Stimulated activated CD8-positive, alpha-beta memory T cell treated with anti-CD3 and anti-CD28 coated beads, Interleukin-15, amount 100 ng/mL, for 4 hours (primary cell): Measurements from ENCODE around the gene CREB3L4.
"Not testable (repeated sequence)": the region's sequence is repeated elsewhere in the genome, so short reads cannot be mapped to it uniquely, and the experiment has no call there.

Experiments used
- DNase-seq, 2 donors: peaks; one replicate each; pipeline ENCODE4 v3.0.0-alpha.2; 2020; ENCODE audit warnings: low read depth in 2 of 2

The CREB3L4 gene

DNA sequence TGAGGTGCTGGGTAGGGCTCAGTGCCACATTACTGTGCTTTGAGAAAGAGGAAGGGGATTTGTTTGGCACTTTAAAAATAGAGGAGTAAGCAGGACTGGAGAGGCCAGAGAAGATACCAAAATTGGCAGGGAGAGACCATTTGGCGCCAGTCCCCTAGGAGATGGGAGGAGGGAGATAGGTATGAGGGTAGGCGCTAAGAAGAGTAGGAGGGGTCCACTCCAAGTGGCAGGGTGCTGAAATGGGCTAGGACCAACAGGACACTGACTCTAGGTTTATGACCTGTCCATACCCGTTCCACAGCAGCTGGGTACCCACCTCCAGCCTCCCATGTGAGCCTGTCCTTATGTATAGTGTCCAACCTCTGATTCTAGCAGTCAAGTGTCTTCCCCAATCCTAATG lies 8.2 kb upstream of the CREB3L4 start:
- no peak for DNase-seq

DNA sequence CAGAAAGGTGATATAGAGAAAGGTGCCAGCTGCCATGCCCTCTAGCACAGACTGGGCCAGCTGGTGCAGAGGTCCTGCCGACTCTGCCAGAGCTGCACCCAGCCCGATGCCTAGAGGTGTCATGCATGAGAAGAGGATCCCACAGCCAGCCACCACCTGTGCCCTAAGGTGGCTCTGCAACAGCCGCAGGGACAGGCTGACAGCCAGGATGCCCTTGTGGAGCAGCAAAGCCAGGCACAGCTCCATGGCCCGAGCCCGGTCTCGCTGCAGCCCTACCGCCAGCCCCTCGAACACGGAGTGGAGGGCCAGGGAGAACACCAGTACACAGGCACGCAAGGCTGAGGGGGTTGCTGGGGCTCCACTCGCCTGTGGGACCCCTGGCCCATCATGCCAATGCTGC lies 7.5 kb upstream of the CREB3L4 start:
- no peak for DNase-seq

DNA sequence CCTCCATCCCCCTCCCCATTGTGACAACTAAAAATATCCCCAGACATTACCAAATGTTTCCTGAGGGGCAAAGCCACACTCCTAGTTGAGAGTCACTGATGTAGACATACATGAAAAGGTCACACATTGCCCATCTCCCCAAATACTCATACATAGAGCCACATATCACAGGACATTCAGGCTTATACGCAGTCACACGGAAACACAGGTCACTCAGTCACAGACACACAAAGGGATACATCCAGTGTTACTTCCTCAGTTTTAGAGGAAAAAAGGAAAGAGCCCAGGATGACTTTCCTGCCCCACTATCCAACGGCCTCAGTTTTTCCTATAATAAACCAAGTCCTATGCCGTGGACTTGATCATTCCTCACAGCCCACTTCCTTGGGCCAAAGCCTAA lies 6.3 kb upstream of the CREB3L4 start:
- DNase-seq: no peak

DNA sequence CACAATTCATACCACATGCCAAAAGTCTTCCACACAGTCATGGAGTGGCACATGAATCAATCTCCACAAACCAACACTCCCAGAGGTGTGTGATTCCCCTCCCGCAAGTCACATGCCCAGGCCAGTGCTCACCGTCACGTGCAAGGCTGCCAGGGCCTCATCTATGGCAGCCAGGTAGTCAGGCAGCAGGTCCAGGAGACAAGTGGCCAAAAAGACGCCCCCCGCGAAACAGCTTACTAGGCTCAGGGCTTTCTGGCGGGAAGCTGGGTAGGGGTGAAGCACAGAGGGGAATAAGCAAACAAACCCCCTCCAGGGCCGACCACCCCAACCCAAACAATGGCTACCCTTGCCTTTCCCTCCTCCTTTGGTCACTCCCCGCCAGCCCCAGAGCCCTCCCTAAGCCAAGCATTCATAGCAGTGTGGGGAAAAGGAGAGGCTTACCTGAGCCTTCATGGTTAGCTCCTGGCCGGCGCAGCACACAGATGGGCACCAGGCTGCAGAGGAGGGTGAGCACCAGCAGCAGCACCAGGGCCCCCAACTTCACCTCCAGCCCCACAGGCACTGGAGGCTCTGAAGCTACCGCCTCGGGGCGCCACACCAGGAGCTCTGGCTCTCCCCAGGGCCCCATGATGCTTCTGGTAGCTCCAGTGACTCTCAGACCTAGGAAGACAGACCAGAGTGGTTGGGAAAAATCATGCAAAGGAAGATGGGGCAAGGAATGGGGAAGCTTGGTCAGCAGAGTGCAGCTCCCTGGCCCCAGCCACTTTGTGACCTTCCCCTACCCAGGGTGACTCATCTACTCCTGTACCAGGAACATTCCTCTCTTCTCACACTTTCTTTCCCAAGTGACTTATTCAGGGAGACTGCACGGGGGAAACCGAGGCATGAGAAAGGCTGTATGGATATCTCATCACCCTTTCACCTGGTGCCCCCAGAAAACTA lies 5.3 kb upstream of the CREB3L4 start:
- DNase-seq: no peak

DNA sequence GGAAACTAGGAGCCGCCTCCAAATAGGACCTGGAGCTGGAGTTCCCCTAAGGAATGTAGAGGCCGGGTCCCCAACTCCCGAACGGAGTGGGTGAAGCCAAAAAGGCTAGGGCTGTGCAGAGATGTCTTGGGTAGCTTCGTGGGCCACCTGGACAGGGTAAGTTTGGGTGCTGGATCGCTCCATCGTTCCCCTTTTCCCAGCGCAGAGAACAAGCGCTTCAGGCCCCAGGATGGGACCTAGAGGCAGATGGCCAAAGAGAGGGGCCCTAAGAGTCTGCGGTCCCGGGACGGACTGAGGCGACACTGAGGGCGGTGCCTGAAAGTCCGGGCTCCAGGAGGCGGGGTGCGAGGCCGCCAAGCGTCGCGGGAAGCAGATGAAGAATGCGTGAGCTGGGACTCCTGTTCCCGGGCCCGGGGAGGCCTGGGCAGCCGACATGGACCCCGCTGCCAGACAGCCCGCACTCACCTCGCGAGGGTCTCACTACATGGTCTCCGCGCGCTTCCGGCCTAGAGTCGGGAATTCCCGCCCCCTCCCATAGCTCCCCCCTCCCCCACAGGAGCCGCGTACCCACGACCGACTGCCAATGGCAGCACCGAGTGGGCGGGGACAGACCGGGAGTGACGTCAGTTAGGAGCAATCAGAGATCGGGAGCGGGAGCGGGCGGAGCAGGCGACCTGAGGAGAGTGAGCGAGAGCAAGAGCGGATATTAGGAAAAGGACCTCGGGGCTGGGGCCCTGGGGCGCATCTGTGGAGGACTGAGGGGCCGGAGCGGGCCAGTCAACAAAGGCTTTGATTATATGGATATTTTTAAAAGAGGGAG lies 4.5 kb upstream of the CREB3L4 start, which contains the start of gene SLC39A1:
Gene SLC39A1, minus strand, starts transcription at position 508 of the 820 bp plus-strand sequence. CDS start 822 bp downstream, outside the sequence.
- DNase-seq: peak; percentile 82 to 88

DNA sequence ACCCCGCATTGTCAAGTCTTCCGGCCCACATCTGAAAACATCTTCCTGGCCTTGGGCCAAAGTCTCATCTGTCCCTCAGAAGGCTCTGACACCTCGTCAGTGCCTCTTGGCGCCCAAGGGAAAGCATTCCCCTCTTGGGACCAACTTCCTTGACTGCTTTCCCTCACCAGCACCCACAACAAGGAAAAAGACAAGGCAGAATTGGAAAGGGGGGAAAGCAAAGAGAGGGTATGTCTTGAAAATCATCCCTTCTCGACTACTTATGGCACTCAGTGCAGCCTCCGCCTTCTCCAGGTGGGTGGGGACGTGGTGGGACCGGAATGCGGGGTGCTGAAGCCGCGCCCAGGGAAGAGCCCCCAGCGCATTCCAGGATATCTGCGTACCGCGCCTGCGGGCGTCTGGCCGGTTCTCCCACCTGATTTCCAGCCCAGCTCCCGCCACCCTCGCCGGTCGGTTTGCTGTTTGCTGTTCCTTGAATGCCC lies 3.8 kb upstream of the CREB3L4 start:
- DNase-seq: no peak

DNA sequence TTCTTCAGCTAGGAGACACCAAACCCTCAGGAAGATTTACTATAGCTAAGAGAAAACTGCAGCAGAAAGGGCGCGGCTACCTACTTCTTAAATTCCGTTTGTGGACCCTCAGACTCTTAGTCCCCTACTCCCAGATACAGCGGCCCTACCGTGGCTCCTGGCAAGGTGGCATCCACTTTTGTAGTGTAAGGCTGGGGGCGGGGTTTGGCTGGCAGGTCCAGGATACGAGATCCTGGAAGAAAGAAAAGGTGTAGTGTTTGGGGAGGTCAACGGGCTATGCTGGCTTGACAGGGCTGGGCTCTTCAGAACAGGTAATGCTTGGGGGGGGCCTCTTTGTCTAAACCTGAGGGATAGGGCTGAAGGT lies 280 bp downstream of the CREB3L4 start:
- DNase-seq: no peak

DNA sequence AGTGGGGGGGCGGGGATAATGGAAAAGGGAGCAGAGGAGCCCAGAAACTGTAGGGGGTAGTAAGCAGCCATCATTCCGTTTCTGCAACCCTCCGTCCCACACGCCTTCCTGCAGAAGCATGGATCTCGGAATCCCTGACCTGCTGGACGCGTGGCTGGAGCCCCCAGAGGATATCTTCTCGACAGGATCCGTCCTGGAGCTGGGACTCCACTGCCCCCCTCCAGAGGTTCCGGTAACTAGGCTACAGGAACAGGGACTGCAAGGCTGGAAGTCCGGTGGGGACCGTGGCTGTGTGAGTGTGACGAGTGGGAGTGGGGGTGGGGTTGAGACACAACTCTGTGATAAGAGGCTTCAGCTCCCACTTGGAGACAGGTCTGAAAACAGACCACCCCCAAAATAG lies 706 bp downstream of the CREB3L4 start:
- DNase-seq: no peak

DNA sequence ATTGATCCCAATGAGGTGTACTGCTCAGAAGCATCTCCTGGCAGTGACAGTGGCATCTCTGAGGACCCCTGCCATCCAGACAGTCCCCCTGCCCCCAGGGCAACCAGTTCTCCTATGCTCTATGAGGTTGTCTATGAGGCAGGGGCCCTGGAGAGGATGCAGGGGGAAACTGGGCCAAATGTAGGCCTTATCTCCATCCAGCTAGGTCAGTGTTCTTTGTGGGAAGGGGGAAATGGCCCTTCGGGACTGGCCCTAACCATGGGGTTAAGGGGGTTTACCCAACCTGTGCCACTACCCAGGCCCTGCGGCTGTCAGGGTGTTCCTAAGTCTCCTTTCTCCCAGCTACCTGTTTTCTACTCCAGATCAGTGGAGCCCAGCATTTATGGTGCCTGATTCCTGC lies 1.3 kb downstream of the CREB3L4 start:
- DNase-seq: no peak

DNA sequence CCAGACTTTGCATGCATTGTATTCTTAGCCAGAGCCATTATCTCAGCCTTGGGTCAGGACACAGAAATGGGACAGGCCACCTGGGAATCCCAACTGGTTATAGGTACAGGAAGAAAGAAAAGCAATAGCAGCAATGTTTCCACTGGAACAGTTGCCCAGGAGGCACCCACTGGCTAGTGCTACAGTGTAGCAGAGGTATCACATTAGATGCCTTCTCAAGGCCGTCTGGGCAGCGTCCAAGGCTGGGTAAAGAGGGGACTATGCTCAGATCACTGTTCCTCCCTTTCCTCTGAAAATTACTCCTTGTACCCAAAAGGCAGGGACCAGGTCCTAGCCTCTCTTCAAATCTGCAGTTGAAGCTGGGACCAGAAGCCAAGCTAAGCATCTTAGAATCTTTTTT lies 2.6 kb downstream of the CREB3L4 start:
- DNase-seq: no peak

DNA sequence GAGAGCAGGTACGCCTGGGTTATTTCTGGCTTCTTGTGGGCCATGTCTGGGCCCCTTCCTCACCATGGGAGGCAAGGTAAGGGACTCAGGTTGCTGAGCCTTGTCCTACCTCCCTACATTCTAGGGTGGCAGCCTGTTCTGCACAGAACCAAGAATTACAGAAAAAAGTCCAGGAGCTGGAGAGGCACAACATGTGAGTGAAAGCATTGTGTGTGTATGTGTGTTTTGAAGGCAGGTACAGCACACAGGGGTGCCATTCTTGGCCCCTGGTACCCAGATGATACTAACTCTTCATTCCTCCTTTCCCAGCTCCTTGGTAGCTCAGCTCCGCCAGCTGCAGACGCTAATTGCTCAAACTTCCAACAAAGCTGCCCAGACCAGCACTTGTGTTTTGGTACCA lies 5.4 kb downstream of the CREB3L4 start:
- no peak for DNase-seq

DNA sequence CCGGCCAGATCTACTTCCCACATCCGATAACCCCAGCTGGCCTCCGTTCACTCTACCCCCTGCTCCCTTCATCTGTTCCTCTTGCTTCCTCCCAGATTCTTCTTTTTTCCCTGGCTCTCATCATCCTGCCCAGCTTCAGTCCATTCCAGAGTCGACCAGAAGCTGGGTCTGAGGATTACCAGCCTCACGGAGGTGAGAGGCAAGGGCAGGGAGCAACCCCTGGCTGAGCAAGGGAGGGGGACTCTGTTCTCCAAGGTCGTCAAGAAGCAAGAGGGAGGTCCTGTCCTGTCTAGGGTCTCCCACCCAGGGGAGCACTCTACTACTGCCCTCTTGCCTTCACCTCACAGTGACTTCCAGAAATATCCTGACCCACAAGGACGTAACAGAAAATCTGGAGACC lies 5.8 kb downstream of the CREB3L4 start:
- DNase-seq: no peak

DNA sequence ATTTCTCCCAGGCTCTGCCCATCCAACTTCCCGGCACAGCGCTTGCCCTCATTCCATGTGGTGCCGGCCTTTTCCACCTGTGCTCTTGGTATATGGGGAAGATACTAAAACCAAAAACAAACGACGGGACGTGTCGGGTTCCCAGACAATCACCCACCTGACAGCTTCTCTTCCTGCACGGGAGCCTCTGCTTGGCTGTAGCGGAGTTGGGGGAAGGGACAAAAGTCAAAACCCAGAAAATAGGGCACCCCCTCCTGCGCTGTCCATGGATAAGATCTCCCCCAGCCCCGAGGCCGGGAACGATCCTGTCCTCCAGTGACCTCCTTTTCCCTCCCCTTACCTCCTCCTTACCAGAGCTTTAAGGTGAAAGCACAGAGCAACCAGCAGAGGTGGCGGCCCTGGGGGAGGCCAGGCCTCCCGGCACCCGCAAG lies 9.1 kb downstream of the CREB3L4 start:
- DNase-seq: no peak

DNA sequence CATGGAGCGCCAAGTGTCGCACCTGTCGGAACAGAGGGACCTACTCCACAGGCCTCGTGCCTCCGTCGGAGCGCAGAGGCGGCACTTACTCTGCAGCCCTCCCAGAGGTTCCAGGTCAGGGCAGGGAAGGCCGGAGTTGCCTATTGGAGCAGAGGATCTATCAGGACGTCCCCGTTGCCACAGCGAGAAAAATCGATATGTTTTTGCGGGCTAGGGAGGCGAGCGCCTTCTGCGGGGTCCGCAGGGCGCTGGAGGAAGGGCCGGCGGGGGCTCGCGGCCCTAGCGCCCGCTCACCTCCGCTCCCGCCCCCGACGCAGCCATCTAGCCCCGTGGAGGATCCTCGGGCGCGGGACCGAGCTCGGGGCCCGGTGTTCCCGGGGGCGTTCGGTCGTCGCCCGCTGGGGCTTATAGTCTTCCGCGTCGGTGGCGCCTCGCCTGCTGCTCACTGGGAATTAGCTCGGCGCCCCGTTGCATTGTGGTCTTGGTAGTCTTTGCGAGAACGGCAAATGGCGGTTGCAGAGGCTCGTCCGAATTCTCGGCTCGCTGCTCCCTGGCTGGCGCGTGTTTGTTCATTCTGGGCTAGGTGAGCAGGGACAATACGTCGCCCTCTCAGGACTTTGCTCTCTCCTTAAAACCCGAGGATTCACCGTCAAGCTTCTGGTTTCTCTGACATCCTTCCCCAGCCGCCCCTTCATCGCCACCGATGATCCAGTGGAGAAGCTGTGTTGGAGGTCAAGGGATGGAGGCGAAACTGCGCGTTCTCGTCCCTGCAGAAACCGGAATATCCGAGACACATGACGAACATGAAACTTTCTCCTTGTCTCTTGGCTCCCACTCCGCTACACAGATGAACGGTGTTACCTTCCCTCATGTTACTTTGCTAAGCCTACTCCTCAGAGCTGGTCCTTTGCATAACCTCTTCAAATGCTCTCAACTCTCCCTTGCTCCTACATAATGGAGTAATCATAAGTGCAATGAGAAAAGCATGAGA lies 9.8 kb downstream of the CREB3L4 start, which contains the start of gene JTB:
Gene JTB, minus strand, starts transcription at position 425 of the 991 bp plus-strand sequence. Its CDS starts 422 bp downstream, at position 3.
- DNase-seq: peak; percentile 65 to 77

DNA sequence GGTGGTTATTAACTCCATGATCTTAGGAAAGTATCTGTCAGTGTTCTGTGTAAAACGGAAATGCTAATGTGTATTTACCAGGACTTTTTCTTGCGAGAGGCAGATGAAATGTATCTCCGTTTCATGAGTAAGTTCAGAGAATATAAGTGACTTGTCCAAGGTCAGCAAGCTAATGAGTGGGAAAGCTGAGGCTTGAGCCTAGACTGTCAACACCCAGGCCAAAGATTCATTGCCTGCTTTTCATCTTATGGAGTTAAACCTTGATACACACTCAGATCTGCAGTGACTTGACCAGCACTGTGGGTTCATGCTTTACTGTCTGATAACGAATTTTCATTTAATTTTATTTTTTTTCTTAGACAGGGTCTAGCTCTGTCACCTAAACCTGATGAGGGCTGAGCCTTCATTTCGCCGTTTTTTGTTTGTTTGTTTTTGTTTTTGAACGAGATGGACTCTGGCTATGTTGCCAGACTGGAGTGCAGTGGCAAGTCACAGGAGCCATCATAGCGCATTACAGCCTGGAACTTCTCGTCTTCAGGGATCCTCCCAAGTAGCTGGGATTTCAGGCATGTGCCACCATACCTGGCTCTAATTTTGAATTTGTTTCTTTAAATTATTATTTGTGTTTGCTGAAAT lies 10.7 kb downstream of the CREB3L4 start:
- no peak for DNase-seq

DNA sequence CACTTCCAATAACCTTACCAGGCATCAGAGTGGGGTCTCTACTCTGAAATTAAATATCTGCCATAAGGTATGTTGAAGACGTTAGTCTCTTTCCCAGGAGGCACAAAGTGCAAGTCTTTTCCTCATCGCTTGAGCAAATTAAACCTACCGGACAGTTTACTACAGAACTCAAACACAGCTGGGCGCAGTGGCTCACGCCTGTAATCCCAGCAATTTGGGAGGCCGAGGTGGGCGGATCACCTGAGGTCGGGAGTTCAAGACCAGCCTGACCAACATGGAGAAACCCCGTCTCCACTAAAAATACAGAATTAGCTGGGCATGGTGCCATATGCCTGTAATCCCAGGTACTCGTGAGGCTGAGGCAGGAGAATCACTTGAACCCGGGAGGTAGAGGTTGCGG lies 11.4 kb downstream of the CREB3L4 start:
- not testable (repeated sequence) for DNase-seq

DNA sequence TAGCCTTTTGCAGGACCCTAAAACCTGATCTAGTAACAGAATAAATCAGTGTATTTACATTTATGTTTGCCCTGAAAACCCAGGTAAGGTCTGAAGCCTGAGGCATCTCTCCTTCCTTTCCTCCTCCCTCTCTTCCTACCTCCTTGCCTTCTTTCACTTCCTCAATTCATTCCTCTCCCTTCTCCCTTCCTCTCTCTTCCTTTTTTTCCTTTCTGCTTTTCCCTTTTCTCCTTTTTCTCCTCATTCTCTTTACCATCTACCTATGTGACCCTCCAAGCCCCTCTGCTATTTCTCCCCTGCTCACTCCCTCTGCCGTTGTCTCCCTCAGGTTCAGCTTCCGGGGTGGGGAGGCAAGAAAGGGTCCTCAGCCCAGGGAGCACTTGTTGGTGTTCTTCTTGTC lies 14.0 kb downstream of the CREB3L4 start:
- not testable (repeated sequence) for DNase-seq

DNA sequence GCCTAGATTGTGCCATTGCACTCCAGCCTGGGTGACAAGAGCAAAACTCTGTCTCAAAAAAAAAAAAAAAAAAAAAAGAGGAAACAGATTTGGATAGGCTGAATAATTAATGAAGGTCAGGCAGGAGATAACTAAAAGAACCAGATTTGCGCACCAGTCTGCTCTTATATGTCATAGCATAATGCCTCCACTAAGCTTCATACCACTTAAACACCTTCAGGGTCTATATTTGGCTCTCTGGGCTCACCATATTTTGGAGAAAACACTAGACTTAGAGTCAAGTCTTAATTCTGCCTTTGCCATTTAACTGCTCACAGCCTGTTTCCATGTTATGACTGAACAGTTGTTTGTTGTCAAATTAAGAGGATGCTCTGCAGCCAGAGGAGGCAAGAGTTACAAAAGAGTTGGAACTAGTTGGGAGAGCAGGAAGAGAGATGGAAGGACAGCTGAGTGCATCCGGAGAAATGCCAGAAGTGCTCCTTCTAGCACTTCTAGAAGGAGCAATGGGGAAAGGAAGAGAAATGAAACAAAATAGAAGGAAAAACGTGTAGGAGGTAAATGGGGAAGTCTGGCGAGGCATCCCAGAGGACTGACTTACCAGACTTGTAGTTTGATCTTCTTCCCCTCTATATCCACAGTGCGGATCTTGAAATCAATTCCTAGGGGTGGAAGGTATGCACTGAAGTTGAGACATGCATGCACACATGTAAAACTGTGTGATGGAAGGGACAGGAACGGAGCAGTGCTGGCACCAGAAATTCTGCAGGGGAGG lies 16.6 kb downstream of the CREB3L4 start:
- DNase-seq: no peak

DNA sequence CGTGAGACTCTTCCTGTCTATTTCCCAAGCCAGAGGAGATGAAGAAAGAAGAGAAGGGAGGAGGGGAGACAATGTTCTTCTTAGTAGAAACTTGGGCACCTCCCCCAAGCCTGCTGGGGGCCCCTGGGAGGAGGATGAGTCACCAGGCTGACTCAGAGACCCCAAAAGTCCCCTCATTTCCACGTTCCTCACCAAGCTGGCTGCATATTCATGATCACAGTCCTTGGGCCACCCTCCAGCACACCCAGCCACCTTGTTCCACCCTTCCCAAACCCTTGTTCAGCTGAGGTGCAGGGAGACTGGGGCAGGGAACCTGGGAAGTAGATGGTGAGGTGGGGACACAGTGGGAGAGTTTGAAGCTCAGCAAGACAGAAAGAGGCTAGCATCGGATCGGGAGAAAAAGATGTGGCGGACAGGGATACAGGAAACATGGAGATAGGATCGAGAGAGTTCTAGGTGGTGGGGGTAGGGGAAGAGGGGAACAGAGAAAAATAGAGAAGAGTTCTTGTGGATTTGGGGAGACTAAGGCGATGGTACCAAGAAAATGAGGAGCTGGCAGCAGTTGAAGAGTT lies 17.7 kb downstream of the CREB3L4 start:
- DNase-seq: peak; percentile 29 to 48
